ENCODE data around the gene SPATA9.

- no peak for TF ChIP-seq CTCF (IDR thresholded peaks at IDR 0.05 in 8 of 11, conservative IDR thresholded peaks at IDR 0.05 in 3 of 11)
- TF ChIP-seq POLR2AphosphoS5 (IDR thresholded peaks at IDR 0.05) = peak in 2 of 3 donors; percentile 37 to 54
Measured at GRCh38 chr5:95731571-95732554, 49.1 kb upstream of the SPATA9 start.

Data from spleen (tissue), 7 donors.